GM18502 (cell line): ENCODE results near the gene BMP7.

Source experiments
- ATAC-seq: cut with Tn5 transposase; IDR thresholded peaks from one replicate; pipeline ENCODE4 v1.9.1; 2021; ENCODE audit warnings: mild to moderate bottlenecking; ENCODE audit not compliant: unreplicated experiment, poor library complexity

Gene BMP7

DNA sequence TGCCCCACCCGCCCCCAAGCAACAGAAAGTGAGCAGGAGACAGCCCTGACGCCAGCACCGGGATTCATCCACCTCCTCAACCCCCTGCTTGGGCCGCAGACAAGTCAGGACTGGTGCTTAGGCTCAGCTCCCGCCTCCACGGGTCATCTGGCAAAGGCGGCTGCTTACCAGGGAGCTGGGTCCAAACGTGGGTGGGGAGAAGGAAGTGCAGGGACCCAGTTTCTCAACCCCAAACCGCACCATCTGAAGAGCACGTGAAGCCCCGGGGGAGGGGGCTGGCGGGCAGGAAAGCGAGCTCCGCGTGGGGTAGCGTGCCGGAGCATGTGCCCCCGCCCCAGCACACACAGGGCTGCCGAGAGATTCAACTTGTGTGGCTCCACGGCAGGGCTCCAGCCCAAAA, 87.2 kb downstream of the BMP7 start:
- no peak for ATAC-seq

DNA sequence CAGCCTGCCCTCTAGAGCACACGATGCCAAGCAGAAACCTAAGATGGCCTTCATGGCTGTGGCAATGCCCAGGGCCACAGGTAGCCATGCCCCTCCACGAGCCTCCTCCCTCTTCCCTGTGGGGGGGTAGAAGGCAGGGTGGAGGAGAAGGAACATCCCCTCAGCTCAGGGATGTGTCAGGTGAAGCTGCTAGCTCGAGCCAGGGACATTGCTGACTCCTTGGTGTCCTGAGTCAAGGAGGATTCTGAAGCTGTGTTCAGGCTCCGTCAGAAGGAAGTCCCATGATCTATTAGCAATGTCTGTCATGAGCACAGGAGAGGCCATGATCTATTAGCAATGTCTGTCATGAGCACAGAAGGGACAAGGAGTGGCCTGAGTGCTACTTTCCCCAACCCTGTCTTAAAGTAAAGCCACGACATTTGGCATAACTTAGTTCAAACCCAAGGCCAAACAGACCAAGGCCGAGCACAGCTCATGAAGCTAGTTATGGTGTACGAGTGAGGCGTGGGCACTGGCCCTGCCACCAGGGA, 87.8 kb downstream of the BMP7 start:
- ATAC-seq = no peak

DNA sequence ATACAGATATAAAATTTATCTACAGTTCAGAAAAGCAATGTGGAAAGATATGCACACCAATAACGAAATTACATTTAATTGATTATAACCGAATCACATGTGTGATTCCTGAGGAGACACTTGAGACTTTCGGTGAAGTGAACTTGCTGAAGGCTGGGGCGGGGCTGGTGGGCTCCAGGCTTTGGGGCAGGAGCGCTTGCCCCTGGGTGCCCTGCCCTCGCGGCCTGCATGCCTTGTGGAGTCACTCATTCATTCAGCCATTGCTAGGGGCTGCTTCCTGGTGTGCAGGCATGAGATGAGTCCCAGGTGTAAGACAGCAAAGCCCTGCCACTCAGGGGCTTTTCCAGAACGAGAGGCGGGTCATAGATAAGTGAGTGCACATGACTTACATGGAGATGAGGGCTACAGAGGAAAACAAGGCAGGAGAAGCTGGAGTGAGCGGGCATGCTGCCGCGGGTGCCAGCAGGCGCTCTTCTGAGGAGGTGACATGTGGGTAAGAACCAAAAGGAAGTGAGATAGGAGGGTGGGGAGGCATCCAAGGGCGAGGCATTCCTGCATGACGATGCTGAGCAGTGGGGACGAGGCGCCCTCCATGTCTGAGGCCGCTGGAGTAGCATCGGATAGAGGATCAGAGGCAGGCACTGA, 88.7 kb downstream of the BMP7 start:
- no peak for ATAC-seq

DNA sequence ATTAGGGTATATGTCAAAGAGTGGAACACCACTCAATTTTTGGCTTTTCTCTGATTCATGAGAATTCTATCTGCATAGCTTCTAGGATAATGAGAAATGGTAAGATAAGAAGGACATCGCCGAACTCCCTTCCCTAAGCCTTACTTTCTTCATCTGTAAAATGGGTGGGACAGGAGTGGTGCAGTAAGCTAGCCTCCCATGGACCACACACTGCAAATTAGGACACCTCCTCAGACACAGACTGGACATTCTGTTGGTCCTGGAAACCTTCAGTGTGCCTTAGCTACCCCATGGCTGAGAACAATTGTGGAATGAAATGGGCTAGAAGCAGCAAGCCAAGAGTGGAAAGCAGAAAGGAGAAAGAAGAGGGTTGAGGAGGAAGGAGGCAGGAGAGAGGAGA, 89.6 kb downstream of the BMP7 start:
- ATAC-seq = no peak

DNA sequence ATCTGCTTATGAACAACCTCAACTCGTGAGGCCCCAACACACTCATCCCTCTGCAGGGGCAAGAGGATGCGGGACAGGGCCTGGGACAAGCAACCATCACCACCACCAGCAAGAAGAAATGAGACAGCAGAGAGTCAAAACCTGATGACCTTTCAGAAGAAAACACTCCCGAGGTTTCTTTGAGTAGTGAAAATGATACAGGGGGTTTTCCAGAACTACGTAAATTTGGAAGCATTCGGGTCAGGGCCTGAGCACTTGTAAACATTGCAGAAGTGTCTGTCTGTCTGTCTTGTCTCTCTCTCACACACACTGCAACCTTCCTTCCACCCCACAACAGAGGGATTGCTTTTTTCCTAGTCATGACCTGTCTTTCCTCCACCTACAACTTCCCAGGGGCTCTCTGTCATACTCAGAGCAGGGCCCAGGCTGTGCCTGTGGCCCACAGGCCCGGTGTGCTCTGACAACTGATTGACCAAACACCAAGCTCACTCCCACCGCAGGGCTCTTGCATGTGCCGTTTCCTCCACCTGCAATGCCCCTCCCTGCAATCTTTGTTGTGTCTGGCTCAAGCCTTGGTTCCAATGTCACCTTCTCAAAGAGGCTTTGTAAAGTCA, 90.9 kb downstream of the BMP7 start:
- no peak for ATAC-seq

DNA sequence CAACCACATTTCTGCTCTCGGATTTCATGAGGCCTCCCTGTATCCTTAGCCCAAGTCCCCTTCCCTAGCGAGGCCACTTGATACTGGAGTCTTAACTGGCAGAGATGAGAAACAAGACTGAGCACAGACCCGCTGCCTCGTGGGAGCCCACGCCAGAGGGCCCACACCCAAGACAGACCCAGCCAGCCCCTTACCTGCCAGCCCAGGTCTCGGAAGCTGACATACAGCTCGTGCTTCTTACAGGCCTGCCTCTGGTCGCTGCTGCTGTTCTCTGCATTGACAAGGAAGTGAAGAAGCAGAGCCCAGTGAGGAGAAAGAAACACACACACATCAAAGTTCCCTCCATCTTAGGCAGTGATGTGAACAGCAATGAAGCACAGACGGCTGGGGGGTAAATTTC, 91.7 kb downstream of the BMP7 start:
- ATAC-seq = no peak

DNA sequence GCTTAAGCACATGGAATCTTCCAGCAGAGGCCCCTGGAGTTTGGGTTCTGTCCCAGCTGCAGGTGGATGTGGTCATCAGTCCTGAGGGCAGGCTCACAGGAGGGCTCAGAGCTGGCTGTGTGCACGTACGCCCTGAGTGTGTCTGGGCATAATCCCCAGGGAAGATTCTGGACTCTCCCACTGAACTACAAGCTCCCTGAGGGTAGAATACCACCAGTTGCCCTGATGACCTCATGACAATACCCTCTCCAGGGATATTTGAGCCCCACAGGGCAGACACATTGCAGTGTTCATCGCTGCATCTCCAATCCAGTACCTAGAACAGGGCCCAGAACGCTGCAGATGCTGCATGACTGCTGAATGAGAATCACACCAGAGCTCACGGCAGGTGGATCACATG, 92.5 kb downstream of the BMP7 start:
- ATAC-seq = no peak

DNA sequence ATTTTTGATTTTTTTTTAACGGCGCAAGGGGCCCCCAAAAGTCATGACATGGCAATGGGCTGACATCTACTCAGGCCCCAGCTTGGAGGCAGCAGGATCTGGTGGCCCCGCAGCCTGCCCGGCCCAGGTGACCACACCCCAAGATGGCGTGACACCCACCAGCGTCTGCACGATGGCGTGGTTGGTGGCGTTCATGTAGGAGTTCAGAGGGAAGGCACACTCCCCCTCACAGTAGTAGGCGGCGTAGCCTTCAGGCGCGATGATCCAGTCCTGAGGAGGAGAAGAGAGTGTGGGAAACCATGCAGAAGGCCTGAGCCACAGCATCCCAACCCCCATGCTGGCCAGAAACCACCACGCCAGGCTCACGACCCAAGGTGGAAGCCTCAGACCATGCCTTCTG, 93.4 kb downstream of the BMP7 start:
- no peak for ATAC-seq

DNA sequence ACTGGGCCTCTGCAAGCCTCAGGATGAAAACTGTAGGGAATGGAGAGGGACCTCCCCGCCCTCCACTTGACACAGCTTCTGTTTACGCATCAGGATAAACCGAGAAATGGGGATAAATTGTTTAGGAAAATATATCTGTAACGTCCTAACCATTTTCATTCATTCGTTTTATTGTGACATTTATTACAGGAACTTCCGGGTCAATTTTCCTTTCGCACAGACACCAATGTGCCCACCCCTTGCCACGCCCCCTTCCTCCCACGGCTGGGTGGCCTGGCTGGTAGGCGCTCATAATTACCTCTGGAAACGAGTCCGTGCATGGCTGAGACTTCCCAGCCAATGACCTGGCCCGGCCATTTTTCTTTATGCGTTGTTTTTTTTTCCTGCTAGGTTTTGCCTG, 96.1 kb downstream of the BMP7 start:
- no peak for ATAC-seq

DNA sequence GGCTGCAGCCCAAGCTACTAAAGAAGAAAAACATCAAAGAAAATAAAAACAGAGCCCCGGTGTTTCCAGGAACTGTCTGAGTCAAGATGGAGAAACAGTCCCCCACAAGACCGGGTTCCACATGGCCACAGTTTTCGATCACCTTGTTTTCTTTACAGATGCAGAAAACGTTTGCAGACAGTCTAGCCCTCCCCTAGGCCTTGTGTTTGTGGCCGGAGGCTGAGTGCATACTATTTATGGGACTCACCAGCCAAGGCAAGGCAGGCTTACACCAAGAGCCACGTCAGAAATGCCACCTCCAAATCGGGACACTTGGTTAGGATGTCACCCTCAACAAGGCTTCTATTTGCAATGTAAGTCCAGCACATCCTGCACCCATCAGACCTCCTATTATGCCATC, 97.3 kb downstream of the BMP7 start:
- ATAC-seq = no peak

DNA sequence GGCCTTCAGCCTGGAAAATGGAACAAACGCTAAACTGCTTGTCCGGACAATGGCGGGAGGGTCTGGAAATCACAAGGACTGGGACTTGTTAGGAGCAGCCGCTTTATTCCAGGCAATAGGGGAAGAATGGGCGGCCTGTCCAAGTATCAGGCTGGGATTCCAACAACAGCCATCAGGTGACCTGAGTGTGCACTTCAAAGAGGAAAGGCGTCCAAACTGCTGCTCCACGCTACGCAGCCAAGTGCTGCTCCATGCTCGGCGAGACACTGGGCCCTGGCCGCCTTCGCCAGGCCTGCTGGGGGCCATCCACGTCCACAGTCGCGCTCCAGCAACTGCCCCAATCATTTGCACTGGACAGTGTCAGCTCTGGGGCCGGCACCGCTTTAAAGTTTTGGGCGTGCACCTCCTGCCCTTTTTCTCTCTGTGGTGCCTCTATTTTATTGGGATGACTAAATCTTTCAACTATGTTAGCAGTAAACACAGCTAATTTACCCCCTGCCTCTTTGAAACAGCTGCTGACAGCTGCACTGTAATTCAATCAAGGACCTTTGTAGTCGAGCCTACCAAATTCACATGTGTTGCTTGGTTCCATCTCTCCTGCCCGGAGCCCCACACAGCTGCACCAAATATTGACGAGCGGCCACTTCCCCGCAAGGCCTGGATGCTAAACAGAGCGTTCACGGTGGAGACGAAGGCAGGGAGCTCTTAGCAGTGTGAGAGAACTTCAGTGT, 98.3 kb downstream of the BMP7 start:
- ATAC-seq = no peak

DNA sequence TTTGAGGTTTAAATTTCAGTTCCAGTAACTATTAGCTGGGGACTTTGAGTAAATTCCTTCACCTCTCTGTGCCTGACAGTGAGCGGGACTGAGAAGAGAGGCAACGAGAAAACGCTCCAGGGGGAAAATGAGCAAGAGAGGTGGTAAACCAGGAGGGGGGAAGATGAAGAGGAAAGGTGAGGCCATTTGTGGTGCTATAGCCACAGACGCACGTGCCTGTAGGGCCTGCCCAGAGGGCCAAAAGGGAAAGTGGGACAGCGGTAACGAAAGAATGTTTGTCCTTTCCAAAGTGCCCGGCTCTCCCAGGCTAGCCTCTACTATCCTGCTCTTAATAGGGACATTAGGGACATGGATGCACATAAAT, 99.2 kb downstream of the BMP7 start:
- ATAC-seq = no peak

DNA sequence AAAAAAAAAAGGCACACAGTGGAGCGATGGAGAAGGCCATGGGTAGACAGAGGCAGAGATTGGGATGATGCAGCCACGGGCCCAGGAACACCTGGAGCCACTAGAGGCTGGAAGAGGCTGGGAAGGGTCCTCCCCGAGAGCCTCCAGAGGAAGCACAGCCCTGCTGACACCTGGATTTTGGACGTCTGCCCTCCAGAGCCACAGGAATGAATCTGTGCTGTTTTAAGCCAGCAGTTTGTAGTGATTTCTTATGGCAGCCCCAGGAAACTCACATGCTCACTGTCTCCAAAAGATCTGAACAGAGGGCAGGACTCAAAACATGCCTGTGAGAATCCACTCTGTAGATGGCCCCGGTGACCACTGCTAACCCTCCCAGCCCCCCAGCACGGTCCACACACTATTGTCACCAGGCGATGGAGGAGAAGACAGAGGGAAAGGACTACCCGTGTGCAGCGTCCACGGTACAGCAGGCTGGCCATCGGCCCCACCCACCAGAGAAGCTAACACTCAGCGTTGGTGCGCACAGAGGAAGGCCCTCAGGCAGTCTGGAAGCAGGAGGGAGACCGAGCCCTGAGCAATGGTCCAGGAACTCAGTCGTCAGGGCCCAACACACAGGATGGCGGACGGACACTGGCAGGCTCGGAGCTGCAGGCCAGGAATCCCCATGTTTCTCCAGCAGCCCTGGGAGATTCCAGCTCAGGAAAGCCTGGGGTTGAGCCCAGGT, 99.7 kb downstream of the BMP7 start:
- ATAC-seq = no peak

DNA sequence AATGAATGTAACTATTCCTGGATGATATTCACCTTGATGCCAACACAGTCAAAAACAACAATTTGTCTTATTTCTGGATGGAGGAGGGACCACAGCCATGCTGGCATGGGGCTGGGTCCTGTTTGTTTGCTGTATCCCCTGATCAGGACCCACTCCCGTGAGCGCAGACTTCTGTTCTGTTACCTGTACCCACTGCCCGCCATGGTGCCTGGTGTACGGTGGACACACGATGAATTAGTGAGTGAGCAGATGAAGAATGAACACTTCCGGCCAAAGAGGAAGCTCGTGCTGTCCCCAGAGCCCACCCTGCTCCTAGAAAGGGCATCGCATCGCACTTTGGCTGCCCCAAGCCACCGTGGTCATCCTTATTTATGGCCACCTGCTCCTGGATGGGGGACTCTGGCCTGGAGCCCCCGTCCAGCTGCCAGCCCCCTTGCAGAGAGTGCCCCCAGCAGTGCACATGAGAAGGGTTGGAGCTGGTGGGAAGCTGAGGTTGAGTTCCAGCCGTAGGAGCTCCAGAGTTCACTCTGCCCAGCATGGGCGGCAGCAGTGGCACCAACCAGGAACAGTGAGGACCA, 100.9 kb downstream of the BMP7 start:
- ATAC-seq = no peak

DNA sequence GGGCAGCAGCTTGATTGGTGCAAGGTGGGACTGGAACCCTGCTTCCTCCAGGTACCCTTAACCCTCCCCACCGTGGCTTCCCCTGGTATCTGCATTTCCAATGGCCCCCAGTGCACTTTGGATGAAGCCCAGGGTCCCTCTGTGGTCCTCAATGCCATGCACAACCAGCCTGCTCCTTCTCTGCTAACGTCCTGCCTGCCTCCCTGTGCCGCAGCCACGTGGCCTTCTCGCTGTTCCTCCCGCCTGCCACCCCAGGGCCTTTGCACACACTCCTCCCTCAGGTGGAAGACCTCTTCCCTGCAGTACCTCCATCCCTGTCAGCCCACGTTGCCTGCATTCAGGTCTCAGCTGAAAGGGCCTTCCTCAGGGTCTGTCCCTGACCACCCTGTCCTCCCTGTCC, 101.6 kb downstream of the BMP7 start:
- ATAC-seq = no peak

DNA sequence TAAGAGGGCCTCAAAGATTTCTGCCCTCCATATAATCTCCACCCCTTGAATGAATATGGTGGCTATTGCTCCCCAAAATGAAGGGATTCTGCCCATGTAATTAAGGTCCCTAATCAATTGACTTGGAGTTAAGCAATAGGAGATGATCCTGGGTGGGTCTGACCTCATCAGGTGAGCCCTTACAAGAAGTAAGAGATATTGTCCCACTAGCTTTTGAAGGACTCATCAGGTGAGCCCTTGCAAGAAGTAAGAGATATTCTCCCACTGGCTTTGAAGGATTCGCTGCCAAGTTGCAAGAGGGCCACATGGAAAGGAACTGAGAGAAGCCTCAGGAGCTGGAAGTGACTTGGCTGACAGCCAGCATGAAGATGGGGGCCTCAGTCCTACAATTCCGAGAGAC, 103.4 kb downstream of the BMP7 start:
- no peak for ATAC-seq

DNA sequence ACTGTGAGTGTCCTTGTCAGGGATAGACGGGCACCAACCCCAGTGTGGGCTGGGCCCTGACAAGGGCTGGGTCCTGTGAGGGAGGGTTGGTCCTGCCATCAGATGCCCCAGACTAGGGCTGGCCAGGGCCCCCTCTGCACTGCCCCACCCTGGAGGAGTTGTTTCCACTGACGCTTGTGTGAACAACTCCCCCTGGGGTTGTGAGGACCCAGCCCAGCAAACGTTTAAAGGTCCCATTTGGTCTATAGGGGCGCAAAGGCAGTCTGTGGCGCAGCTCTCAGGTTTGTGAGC, 104.1 kb downstream of the BMP7 start:
- no peak for ATAC-seq

DNA sequence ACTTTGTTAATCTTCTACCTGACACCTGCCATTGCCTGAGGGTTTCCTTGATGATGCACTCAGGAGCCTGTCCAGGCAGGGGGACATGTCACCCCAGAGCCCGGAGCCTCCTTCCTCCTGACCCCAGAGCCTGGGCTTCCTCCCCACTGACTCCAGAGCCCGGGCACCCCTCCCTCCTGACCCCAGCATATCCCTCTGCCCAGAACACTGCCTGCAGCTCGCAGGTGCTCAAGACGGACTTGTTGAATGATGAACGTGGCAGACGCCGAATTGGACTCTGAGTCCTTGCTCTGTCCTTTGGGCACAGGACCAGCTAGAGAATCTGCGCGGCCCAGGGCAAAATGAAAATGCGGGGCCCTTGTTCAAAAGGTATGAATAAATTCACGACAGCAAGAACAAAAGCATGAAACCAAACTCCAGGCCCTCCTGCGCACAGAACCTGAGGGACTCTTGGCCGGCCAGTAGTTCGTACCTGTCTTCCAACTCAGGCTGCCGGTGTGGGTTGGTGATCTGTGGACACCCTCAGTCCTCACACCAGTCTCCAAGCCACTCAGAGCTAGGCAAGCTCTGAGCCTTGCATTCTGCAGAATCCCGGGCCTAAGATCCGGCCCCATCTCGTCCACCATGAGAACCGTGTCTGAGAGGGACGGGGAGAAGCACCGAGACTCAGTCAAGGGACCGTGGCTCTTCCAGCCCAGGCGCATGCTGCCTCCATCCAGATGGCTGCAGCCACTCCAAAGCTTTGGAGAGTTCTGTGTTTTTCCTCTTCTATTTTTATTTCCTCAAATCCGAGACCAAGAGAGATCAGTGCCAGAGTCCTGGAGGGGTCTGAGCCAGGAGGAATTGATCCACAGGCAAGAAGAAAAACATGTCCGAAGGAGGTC, 104.7 kb downstream of the BMP7 start:
- ATAC-seq = no peak

DNA sequence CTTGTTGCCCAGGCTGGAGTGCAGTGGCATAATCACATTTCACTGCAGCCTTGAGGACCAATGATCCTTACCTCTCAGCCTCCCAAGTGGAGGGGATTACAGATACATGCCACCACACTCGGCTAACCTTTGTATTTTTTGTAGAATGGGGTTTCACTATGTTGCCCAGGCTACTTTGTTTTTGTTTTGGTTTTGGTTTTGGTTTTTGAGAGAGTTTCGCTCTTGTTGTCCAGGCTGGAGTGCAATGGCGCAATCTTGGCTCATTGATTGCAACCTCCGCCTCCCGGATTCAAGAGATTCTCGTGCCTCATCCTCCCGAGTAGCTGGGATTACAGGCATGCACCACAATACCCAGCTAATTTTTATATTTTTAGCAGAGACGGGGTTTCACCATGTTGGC, 105.5 kb downstream of the BMP7 start:
- ATAC-seq = no peak
